Activated T-cell treated with anti-CD3 and anti-CD28 coated beads, Interleukin-2, amount 50 U/mL, for 24 hours (primary cell): ENCODE data around the gene CCDC82.
"Not testable (repeated sequence)": the region's sequence is repeated elsewhere in the genome, so short reads cannot be mapped to it uniquely, and the experiment has no call there.

Source experiments
- DNase-seq: peaks from one replicate; pipeline ENCODE4 v3.0.0-alpha.2; 2020
- H3K27ac Mint-ChIP-seq: 2 replicates; pipeline ENCODE4 v1.8.0; 2020; ENCODE audit warnings: mild to moderate bottlenecking, mixed read lengths
- H3K27me3 Mint-ChIP-seq: 2 replicates; pipeline ENCODE4 v1.8.0; 2020; ENCODE audit warnings: mixed read lengths
- H3K36me3 Mint-ChIP-seq: 2 replicates; pipeline ENCODE4 v1.8.0; 2020; ENCODE audit warnings: low read depth, mixed read lengths
- H3K4me1 Mint-ChIP-seq: 2 replicates; pipeline ENCODE4 v1.8.0; 2020; ENCODE audit warnings: low read depth, mixed read lengths
- H3K4me3 Mint-ChIP-seq: 2 replicates; pipeline ENCODE4 v1.8.0; 2020; ENCODE audit warnings: mild to moderate bottlenecking, moderate library complexity, mixed read lengths
- H3K9me3 Mint-ChIP-seq: 2 replicates; pipeline ENCODE4 v1.8.0; 2020; ENCODE audit warnings: mixed read lengths

Gene CCDC82

GRCh38 chr11:96389720-96390487, at the start of gene CCDC82, which contains the start of gene JRKL:
Gene CCDC82 (minus strand): TSS chr11:96389912. CDS start chr11:96384747, 5,165 bp downstream.
Gene JRKL (plus strand): TSS chr11:96390013. CDS start chr11:96390650, 637 bp downstream.
- H3K27ac Mint-ChIP-seq: peak within 1 kb of the TSS; percentile 98
- H3K27me3 Mint-ChIP-seq: no peaks in the 10 kb centered on the region
- peaks cover 60% of the 10 kb centered on the region for H3K36me3 Mint-ChIP-seq
- no peaks in the 10 kb centered on the region for H3K9me3 Mint-ChIP-seq
- peak within 1 kb of the TSS; percentile 95 for H3K4me3 Mint-ChIP-seq
- peaks cover 74% of the 10 kb centered on the region for H3K4me1 Mint-ChIP-seq
- peak; percentile 100 for DNase-seq

- not testable (repeated sequence) for H3K36me3 Mint-ChIP-seq, DNase-seq, H3K4me3 Mint-ChIP-seq, H3K27ac Mint-ChIP-seq, H3K4me1 Mint-ChIP-seq, H3K9me3 Mint-ChIP-seq
- H3K27me3 Mint-ChIP-seq: peaks cover 65% of the 10 kb centered on the region
These were observed 42.9 kb upstream of the CCDC82 start for GRCh38 chr11:96432654-96433053.

- no peaks in the 10 kb centered on the region for H3K9me3 Mint-ChIP-seq
- H3K4me1 Mint-ChIP-seq: peaks cover 6% of the 10 kb centered on the region
- DNase-seq: no peak
- no peak overlapping the region for H3K4me3 Mint-ChIP-seq
- H3K27ac Mint-ChIP-seq: no peak overlapping the region
- H3K27me3 Mint-ChIP-seq: peaks cover 54% of the 10 kb centered on the region
- H3K36me3 Mint-ChIP-seq: no peaks in the 10 kb centered on the region
These were observed 41.0 kb upstream of the CCDC82 start for GRCh38 chr11:96430668-96431067.

GRCh38 chr11:96424693-96425092, 35.0 kb upstream of the CCDC82 start:
- Mint-ChIP-seq H3K27me3 (peaks cover 30% of the 10 kb centered on the region), H3K4me1 (peaks cover 16% of the 10 kb centered on the region), H3K36me3 (no peaks in the 10 kb centered on the region), H3K4me3 (no peak overlapping the region), H3K9me3 (no peaks in the 10 kb centered on the region), H3K27ac (no peak overlapping the region)
- DNase-seq: no peak

GRCh38 chr11:96413408-96413807, 23.7 kb upstream of the CCDC82 start:
- no peak overlapping the region for H3K27ac Mint-ChIP-seq
- H3K27me3 Mint-ChIP-seq: peaks cover 25% of the 10 kb centered on the region
- H3K36me3 Mint-ChIP-seq: no peaks in the 10 kb centered on the region

GRCh38 chr11:96412761-96413381, 23.2 kb upstream of the CCDC82 start:
- Mint-ChIP-seq H3K4me3 (no peak overlapping the region), H3K27ac (no peak overlapping the region), H3K27me3 (peaks cover 25% of the 10 kb centered on the region), H3K36me3 (no peaks in the 10 kb centered on the region), H3K9me3 (no peaks in the 10 kb centered on the region), H3K4me1 (peaks cover 5% of the 10 kb centered on the region)
- DNase-seq: no peak

More at GRCh38 chr11:96413408-96413807, 23.7 kb upstream of the CCDC82 start:
- Mint-ChIP-seq H3K4me3 (no peak overlapping the region), H3K9me3 (no peaks in the 10 kb centered on the region), H3K4me1 (peaks cover 5% of the 10 kb centered on the region)
- no peak for DNase-seq

GRCh38 chr11:96411412-96411811, 21.7 kb upstream of the CCDC82 start:
- H3K27ac Mint-ChIP-seq: not testable (repeated sequence)
- peaks cover 23% of the 10 kb centered on the region for H3K27me3 Mint-ChIP-seq

GRCh38 chr11:96400697-96401096, 11.0 kb upstream of the CCDC82 start:
- Mint-ChIP-seq H3K9me3 (no peaks in the 10 kb centered on the region), H3K36me3 (no peaks in the 10 kb centered on the region), H3K4me1 (peaks cover 2% of the 10 kb centered on the region), H3K4me3 (no peak overlapping the region), H3K27me3 (peaks cover 6% of the 10 kb centered on the region), H3K27ac (no peak overlapping the region)
- no peak for DNase-seq

More at GRCh38 chr11:96411412-96411811, 21.7 kb upstream of the CCDC82 start:
- peak overlapping the region; percentile 27 for H3K4me3 Mint-ChIP-seq
- H3K36me3 Mint-ChIP-seq, H3K9me3 Mint-ChIP-seq, H3K4me1 Mint-ChIP-seq, DNase-seq: not testable (repeated sequence)

- DNase-seq: no peak
- H3K36me3 Mint-ChIP-seq: no peaks in the 10 kb centered on the region
- H3K27me3 Mint-ChIP-seq: peaks cover under 1% of the 10 kb centered on the region
- peaks cover 16% of the 10 kb centered on the region for H3K4me1 Mint-ChIP-seq
- H3K27ac Mint-ChIP-seq: no peak overlapping the region
- no peak overlapping the region for H3K4me3 Mint-ChIP-seq
- H3K9me3 Mint-ChIP-seq: no peaks in the 10 kb centered on the region
These were observed 8.2 kb upstream of the CCDC82 start for GRCh38 chr11:96397863-96398262.

GRCh38 chr11:96396637-96397036, 6.9 kb upstream of the CCDC82 start:
- no peaks in the 10 kb centered on the region for H3K9me3 Mint-ChIP-seq
- H3K36me3 Mint-ChIP-seq: peaks cover 8% of the 10 kb centered on the region

GRCh38 chr11:96394773-96395172, 5.1 kb upstream of the CCDC82 start:
- H3K9me3 Mint-ChIP-seq: no peaks in the 10 kb centered on the region
- peaks cover 41% of the 10 kb centered on the region for H3K4me1 Mint-ChIP-seq
- no peak for DNase-seq
- H3K36me3 Mint-ChIP-seq: peaks cover 26% of the 10 kb centered on the region
- no peak overlapping the region for H3K27ac Mint-ChIP-seq
- H3K27me3 Mint-ChIP-seq: no peaks in the 10 kb centered on the region
- no peak overlapping the region for H3K4me3 Mint-ChIP-seq

More at GRCh38 chr11:96396637-96397036, 6.9 kb upstream of the CCDC82 start:
- Mint-ChIP-seq H3K27ac (no peak overlapping the region), H3K4me1 (peaks cover 26% of the 10 kb centered on the region), H3K4me3 (no peak overlapping the region), H3K27me3 (no peaks in the 10 kb centered on the region)
- no peak for DNase-seq

- no peak for DNase-seq
- Mint-ChIP-seq H3K4me1 (peaks cover 42% of the 10 kb centered on the region), H3K36me3 (peaks cover 34% of the 10 kb centered on the region), H3K27me3 (no peaks in the 10 kb centered on the region), H3K4me3 (no peak overlapping the region), H3K9me3 (no peaks in the 10 kb centered on the region), H3K27ac (no peak overlapping the region)
These were observed 4.1 kb upstream of the CCDC82 start for GRCh38 chr11:96393753-96394348.

- Mint-ChIP-seq H3K4me3 (peak overlapping the region; percentile 95), H3K27ac (peak overlapping the region; percentile 61), H3K27me3 (no peaks in the 10 kb centered on the region), H3K4me1 (peaks cover 62% of the 10 kb centered on the region), H3K9me3 (no peaks in the 10 kb centered on the region), H3K36me3 (peaks cover 45% of the 10 kb centered on the region)
- no peak for DNase-seq
These were observed 2.1 kb upstream of the CCDC82 start for GRCh38 chr11:96391698-96392307.

- H3K4me1 Mint-ChIP-seq: peaks cover 69% of the 10 kb centered on the region
- H3K9me3 Mint-ChIP-seq: no peaks in the 10 kb centered on the region
These were observed 728 bp upstream of the CCDC82 start for GRCh38 chr11:96390488-96390792.

More at GRCh38 chr11:96390488-96390792, 728 bp upstream of the CCDC82 start:
- H3K4me3 Mint-ChIP-seq: peak overlapping the region; percentile 95
- H3K36me3 Mint-ChIP-seq: peaks cover 55% of the 10 kb centered on the region
- no peak for DNase-seq
- peak overlapping the region; percentile 98 for H3K27ac Mint-ChIP-seq
- no peaks in the 10 kb centered on the region for H3K27me3 Mint-ChIP-seq
